ENCODE results near the gene MAP4K3.

DNA sequence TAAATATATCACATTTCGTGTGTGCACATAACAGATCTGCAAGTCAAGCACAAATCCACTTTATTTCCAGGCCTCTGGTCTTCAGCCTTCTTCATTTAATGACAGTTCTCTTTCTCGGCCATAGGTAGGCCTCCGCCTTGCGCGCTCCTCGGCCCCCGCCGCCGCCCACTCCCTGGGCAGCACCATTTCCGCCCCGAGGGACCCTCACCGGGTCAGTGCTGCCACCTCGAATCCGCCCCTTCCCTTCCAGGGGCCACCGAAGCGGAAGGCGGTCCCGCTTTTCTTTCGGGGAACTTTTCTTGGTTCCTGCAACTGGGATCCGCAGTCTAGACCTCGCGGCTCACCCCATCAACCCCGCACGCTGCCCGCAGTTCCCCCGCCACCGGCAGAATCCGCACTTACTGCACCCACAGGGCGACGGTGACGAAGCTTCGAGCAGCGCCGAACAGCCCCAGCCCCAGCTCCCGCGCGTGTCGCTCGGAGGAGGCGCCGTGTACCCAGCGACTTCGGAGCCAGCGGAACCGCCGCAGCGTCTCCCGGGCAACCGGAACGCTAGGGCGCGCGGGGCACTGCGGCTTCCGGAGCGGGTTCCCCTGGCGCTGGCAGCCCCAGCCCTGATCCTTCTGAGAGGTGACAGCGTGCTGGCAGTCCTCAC is 193.5 kb downstream of the MAP4K3 start, which contains the start of gene CDKL4:
- TF ChIP-seq, protein P1, sequence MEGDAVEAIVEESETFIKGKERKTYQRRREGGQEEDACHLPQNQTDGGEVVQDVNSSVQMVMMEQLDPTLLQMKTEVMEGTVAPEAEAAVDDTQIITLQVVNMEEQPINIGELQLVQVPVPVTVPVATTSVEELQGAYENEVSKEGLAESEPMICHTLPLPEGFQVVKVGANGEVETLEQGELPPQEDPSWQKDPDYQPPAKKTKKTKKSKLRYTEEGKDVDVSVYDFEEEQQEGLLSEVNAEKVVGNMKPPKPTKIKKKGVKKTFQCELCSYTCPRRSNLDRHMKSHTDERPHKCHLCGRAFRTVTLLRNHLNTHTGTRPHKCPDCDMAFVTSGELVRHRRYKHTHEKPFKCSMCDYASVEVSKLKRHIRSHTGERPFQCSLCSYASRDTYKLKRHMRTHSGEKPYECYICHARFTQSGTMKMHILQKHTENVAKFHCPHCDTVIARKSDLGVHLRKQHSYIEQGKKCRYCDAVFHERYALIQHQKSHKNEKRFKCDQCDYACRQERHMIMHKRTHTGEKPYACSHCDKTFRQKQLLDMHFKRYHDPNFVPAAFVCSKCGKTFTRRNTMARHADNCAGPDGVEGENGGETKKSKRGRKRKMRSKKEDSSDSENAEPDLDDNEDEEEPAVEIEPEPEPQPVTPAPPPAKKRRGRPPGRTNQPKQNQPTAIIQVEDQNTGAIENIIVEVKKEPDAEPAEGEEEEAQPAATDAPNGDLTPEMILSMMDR (IDR thresholded peaks at IDR 0.05 in 2 of 3, conservative IDR thresholded peaks at IDR 0.05 in 1 of 3; ENCODE audit: borderline replicate concordance in 1 of 3, insufficient read depth in 1 of 3, low read depth in 2 of 3, low read length in 2 of 3) = no peak
- no peak for TF ChIP-seq EZH2 (IDR thresholded peaks at IDR 0.05)
- TF ChIP-seq RAD21 (IDR thresholded peaks at IDR 0.05; ENCODE audit: low read depth) = no peak
- TF ChIP-seq, protein P2, sequence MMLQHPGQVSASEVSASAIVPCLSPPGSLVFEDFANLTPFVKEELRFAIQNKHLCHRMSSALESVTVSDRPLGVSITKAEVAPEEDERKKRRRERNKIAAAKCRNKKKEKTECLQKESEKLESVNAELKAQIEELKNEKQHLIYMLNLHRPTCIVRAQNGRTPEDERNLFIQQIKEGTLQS (IDR thresholded peaks at IDR 0.05) = no peak
- no peak for TF ChIP-seq POLR2A (IDR thresholded peaks at IDR 0.05; ENCODE audit: borderline replicate concordance, extremely low read depth, insufficient read depth, insufficient read length)
- TF ChIP-seq EZH2phosphoT487 (IDR thresholded peaks at IDR 0.05; ENCODE audit: borderline replicate concordance) = no peak
